Activated T-cell treated with anti-CD3 and anti-CD28 coated beads for 4 hours (primary cell): Measurements from ENCODE around the gene ITPKB.

Source experiments
- DNase-seq: peaks from one replicate; pipeline ENCODE4 v3.0.0-alpha.2; 2020

The ITPKB gene

GRCh38 chr1:226682871-226683814 is 55.9 kb downstream of the ITPKB start:
- DNase-seq = no peak

GRCh38 chr1:226681652-226682493 is 57.2 kb downstream of the ITPKB start:
- DNase-seq = no peak

GRCh38 chr1:226680653-226681052 is 58.4 kb downstream of the ITPKB start:
- DNase-seq = no peak

GRCh38 chr1:226679853-226680516 is 59.1 kb downstream of the ITPKB start:
- DNase-seq = peak; percentile 86

DNA sequence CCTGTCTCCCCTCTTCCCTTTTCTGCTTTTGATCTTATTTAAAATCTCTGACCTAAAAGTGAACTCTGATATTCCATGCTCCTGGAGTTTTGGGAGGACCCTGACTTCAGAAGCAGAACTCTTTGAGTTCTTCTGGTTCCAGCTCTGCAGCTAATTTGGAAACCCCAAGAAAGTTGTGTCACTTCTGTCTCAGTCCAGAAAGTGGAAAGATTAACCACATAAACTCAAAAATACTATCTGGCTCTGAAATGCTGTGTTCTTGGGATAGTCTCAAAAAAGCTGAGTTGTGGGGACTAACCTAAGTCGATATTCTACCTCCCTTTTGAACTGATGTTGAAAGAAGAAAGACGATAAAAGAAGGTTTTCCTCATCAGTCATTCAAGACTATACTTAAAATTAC is 59.8 kb downstream of the ITPKB start:
- no peak for DNase-seq

- no peak for DNase-seq
These were observed 60.4 kb downstream of the ITPKB start for GRCh38 chr1:226678701-226679100.

- DNase-seq = no peak
These were observed 60.8 kb downstream of the ITPKB start for GRCh38 chr1:226678251-226678650.

DNA sequence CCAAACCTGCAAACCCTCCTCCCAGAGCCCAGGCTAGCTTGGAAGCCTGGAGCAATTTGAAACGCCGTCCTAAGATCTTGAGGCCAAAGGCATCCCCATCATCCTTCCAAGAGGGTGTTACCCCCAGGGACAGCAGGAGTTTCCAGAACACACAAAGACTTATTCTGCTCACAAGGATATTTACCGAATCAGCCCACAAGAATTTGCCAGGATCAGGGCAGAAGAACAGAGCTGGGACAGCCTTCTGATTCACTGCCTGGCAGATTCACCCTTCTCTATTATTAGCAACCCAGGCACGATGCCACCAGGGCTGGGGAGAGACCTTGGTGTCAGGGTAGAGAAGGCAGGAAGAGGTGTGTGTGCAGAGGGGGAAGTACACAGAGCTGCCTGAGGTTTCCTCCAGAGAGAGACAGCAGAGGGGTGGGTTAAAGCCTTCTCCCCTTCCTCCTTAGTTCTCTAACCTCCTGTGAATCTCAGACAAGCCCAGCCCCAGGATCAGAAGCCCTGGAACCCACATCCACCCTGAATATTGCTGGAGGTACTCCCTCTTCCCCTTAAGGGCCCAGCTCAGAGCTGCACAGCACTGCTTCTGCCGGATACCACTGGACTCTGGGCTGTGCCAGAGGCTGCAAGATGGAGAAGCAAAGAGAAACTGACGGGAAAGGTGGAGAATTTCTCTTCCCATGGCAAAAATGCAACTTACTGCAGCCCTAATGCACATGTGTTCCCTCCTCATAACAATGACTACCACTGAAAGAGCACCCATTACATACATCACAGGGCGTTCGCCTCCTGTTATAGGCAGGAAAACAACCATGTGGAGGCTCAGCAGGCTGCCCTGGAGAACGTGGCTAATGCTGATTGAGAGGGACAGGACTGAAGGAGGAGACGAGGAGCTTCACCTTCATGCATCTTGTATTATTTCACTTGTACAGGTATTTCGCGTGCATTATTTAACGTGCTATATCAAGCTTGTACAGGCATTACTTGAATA is 61.8 kb downstream of the ITPKB start:
- DNase-seq = peak; percentile 61

DNA sequence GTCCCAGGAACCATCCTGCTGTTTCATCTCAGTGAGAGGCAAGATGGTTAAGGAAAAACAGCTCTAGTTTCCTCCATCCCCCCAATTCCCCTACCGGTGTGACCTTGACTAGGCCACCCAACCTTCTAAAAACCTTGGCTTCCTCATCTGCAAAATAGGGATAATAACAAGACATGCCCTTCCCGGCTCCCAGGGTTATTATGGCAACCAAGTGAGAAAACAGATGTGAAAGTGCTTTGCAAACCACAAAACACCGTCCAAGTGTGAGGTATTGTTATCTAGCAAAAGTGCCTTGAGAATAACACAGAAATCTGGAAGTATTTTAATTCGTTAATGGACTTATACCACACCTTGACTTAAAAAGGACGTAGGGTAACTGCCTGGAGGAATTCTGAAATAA is 62.7 kb downstream of the ITPKB start:
- no peak for DNase-seq

GRCh38 chr1:226675715-226676357 is 63.2 kb downstream of the ITPKB start:
- DNase-seq = no peak

- DNase-seq = peak; percentile 60
These were observed 64.0 kb downstream of the ITPKB start for GRCh38 chr1:226674892-226675714.

- DNase-seq = no peak
These were observed 66.7 kb downstream of the ITPKB start for GRCh38 chr1:226672339-226672762.

DNA sequence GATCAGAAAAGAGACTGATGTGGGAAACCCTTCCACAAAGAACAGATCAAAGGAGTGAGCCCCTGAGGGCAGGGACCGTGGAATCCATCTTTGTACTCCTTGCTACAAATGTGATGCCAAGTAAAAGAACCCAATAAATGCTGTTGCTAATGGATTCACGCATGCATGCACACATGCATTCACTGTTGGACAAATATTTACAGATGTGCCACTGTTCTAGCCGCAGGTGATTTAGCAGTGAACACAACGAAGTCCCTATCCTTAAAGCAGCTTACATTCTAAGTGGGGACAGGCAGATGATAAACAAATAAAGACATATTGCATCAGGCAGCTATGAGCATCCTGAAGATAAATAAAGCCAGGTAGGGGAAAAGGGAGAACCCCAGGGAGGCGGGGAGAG is 67.8 kb downstream of the ITPKB start:
- no peak for DNase-seq

- no peak for DNase-seq
These were observed 69.0 kb downstream of the ITPKB start for GRCh38 chr1:226670073-226670472.

GRCh38 chr1:226668173-226668560 is 70.9 kb downstream of the ITPKB start:
- DNase-seq = no peak

DNA sequence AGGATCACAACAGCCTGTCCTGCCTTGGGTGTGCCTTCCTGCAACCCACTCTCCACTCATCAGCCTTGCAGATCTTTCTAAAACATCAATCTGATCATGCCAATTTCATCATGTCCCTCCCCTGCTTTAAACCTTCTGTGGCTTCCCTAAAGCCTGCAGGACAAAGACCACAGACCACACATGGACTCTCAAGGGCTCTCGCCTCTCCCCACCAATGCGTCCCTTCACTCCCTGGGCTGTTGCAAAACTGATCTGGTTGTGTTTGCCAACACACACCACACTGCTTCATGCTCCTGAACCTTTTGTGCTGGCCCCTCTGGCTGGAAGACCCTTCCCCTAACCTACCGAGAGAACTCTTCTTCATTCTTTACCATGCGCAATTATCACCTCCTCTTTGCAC is 72.4 kb downstream of the ITPKB start:
- no peak for DNase-seq

GRCh38 chr1:226666164-226666506 is 72.9 kb downstream of the ITPKB start:
- DNase-seq = no peak

DNA sequence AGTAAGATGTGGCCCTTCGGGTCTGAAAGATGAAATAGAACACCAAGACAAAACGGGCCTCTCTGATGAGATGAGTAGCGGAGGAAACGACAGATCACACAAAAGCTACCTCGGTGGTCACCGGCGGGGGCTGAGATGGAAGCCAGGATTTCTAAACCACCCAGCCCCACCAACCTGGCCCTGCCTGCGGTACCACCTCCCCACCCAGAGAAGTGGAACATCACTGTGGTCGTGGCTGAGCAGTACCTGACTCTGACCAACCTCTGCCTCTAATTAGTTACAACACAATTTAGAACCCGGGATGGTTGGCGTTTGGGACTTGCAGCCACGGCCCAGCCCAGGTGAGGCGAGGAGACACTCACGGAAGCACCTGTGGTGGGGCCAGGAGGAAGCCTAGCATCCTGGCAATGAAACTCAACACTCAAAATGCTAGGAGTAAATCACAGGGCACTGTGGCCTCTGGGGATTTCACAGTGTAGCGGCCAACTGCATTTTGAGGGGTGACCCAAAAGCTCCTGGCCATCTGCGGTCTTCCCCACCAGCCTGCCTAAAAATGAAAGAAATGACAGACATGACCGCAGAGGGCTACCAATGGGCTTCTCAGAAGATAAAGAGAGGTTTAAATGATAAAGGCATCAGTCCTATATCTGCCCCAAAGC is 73.4 kb downstream of the ITPKB start:
- no peak for DNase-seq

DNA sequence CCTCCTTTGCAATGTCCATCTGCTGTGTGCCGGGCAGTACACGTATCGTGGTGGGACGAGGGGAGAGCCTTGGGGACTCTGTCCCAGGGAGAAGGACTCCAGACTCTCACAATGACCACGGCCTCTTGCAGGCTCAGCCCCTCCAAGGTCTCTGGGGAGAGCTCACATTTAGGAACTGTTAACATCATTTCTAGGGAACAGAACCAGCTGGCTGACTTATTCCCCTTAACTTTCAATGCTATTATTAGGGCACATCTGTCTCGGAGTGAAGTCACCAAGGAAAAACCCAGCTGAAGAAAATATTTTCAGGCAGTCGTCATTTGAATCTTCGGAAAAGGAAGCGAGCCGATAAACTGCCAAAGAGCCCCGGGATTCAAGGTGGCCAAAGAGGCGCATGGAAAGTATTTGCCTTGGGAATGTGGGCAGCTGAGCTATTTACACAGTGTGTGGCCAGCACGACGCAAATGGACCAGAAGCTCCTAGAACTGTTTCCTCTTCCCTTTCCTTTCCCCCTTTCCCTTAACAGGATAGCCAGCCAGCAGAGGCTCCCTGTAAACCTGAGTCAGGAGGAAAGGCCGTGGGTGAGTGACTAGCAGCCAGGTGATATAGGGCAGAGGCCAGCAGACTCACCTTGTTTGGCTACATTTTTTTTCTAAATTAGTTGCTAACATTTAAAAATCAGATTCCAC is 74.5 kb downstream of the ITPKB start:
- no peak for DNase-seq

DNA sequence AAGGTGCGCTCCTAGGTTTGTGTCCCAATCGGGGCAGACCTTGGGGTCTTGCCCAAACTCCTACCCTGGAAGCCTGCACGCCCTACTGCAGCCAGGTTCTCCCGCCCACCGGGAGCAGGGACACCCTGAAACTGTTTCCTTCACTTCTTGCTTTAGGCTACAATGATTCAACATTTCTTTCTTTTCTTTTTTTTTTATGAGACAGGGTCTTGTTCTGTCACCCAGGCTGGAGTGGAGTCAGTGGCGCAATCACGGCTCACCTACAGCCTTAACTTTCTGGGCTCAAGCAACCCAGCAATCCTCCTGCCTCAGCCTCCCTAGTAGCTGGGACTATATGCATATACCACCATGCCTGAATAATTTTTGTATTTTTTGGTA is 75.8 kb downstream of the ITPKB start:
- DNase-seq = no peak
